Heart right ventricle (tissue), 16 donors: ENCODE results near the gene KCNQ5. TPM values are rescaled to one million over a fixed set of nuclear protein-coding genes. Genes with fewer than 3 reads are reported as not detected.

Experiments
- ATAC-seq, 8 donors: fragments of 200-7000 bp; cut with Tn5 transposase; one replicate each; pipeline ENCODE4 v1.9.1; 2020; ENCODE audit warnings: mild to moderate bottlenecking in 8 of 8, moderate library complexity in 8 of 8, moderate number of reproducible peaks in 1 of 8
- DNase-seq, 2 donors: peaks; one replicate each; pipeline ENCODE4 v3.0.0-alpha.2; 2020
- H3K27ac ChIP-seq, 10 donors: fragments of 200-600 bp; sonication (generic) in 2 of 10; one replicate each; pipeline versions ENCODE4 v1.5.0 to v1.8.0; 2020 to 2022; ENCODE audit warnings: mild to moderate bottlenecking in 3 of 10
- H3K27me3 ChIP-seq, 7 donors: fragments of 200-600 bp; one replicate each; pipeline ENCODE4 v1.8.0; 2021 to 2022; ENCODE audit warnings: mild to moderate bottlenecking in 2 of 7
- H3K36me3 ChIP-seq, 9 donors: fragments of 200-600 bp; sonication (generic) in 1 of 9; one replicate each; pipeline versions ENCODE4 v1.5.0 to v1.8.0; 2020 to 2022; ENCODE audit warnings: mild to moderate bottlenecking in 2 of 9
- H3K4me1 ChIP-seq, 9 donors: fragments of 200-600 bp; sonication (generic) in 1 of 9; one replicate each; pipeline versions ENCODE4 v1.5.0 to v1.8.0; 2020 to 2022; ENCODE audit warnings: mild to moderate bottlenecking in 4 of 9
- H3K4me3 ChIP-seq, 10 donors: fragments of 200-600 bp; sonication (generic) in 2 of 10; one replicate each; pipeline versions ENCODE4 v1.5.0 to v1.8.0; 2020 to 2022; ENCODE audit warnings: mild to moderate bottlenecking in 7 of 10, moderate library complexity in 2 of 10
- H3K9me3 ChIP-seq, 11 donors: fragments of 200-600 bp in 10 of 11; sonication (generic) in 2 of 11; one replicate each; pipeline versions ENCODE4 v1.5.0 to v1.8.0; 2013 to 2022; ENCODE audit warnings: mild to moderate bottlenecking in 2 of 11, control low read depth in 1 of 11, moderate library complexity in 1 of 11
- CTCF ChIP-seq, 9 donors: fragments of 200-600 bp; sonication (generic) in 2 of 9; IDR thresholded peaks; one replicate each; pipeline versions ENCODE4 v1.5.0 to v1.8.0; 2021 to 2022; ENCODE audit warnings: antibody characterized with exemption in 9 of 9, mild to moderate bottlenecking in 5 of 9, moderate library complexity in 1 of 9
- WGBS, 2 donors: extraction: QIAGEN DNeasy Blood & Tissue Kit; methylation state at CpG; one replicate each; pipeline ENCODE4 v1.1.7; 2013; ENCODE audit warnings: inconsistent platforms in 1 of 2; 5-methylcytosine and 5-hydroxymethylcytosine counted together
- intact Hi-C, 10 donors: fragments of 100-400 bp; cut with DNase I; formaldehyde crosslinking; loops; one replicate each; pipeline versions ENCODE4 v1.11.1 to v1.14.2; 2022
- polyA plus RNA-seq, 2 donors: library from polyadenylated mRNA; stranded (reverse); fragments of 200-250 nt; gene quantifications; one replicate each; pipeline ENCODE4 v1.2.3, GENCODE V29; 2013
- total RNA-seq, 10 donors: library from RNA; stranded (reverse); fragmentation: NEBNext Ultra II Directional in 3 of 10; extraction: Animal tissue kit (Norgen Biotek cat#: 25700) in 3 of 10; gene quantifications; one replicate each; pipeline versions ENCODE4 v1.2.1 to v1.2.4, GENCODE V29; 2021 to 2023
- donor health status: Arrhythmogenic right ventricular cardiomyopathy.
- donor health status: ischemic (EF 13 %, LVEDD 7.1; RV severe dilation, severe dysfunction).
- donor health status: healthy with polysubstance abuse.
- donor health status: DM: no; HTN: yes; CAD: no.
- donor health status: DM: no; HTN: no; CAD: no.
- donor health status: ischemic (EF 25% LVEDD 6.9; RV normal size, moderate dysfunction).
- donor health status: ischemic (EF 25% LVEDD 5.7; RV mildly dilated, moderate dysfunction).
- donor health status: healthy.
- donor health status: DM: yes; HTN: yes; CAD: no.
- donor health status: Ischemic cardiomyopathy.
- donor health status: ischemic (EF 35%, LVEDD 5.7; RV mildly dilated, moderate dysfunction).
- donor health status: nonischemic (EF 11% LVEDD 7.7; RV severe dilation, severe dysfunction).
- donor health status: DM: yes; HTN: yes; CAD: no.
- donor health status: PGD.
- donor health status: ischemic (EF 29% LVEDD 5.4; RV normal size, mild dysfunction).
- donor health status: nonischemic (EF 23%, LVEDD 6.1; RV moderate dilation, normal function).

Gene KCNQ5
- total and polyA plus RNA-seq, 12 donors = under 0.01 to 0.15 (median 0.12) TPM; not detected in 9

GRCh38 chr6:72733045-72733444, 111.2 kb downstream of the KCNQ5 start:
- Histone ChIP-seq H3K4me3 (no peak overlapping the region), H3K27me3 (no peaks in the 10 kb centered on the region), H3K36me3 (no peaks in the 10 kb centered on the region), H3K9me3 (peaks cover 0 to 20% (median 0%) of the 10 kb centered on the region in 11 donors), H3K4me1 (no peaks in the 10 kb centered on the region), H3K27ac (no peak overlapping the region)
- no peak for TF ChIP-seq CTCF (IDR thresholded peaks at IDR 0.05)
- WGBS, 2 donors = 88 to 91% methylated on average over 2 of the region's 2 CpGs
- no peak for DNase-seq
- intact Hi-C loops = no loop called here
- no peak for ATAC-seq

GRCh38 chr6:72738091-72738490, 116.2 kb downstream of the KCNQ5 start:
- Histone ChIP-seq H3K4me1 (no peaks in the 10 kb centered on the region), H3K27ac (no peak overlapping the region), H3K27me3 (no peaks in the 10 kb centered on the region), H3K36me3 (no peaks in the 10 kb centered on the region), H3K4me3 (no peak overlapping the region), H3K9me3 (peaks cover 0 to 8% (median 0%) of the 10 kb centered on the region in 11 donors)
- 81 to 91% methylated on average over 4 of the region's 4 CpGs for WGBS, 2 donors
- DNase-seq (no peak), ATAC-seq (no peak)
- intact Hi-C loops = no loop called here
- TF ChIP-seq CTCF (IDR thresholded peaks at IDR 0.05) = no peak

- no peak overlapping the region for H3K4me3 ChIP-seq
- intact Hi-C loops = no loop called here
- no peaks in the 10 kb centered on the region for H3K4me1 ChIP-seq
- no peaks in the 10 kb centered on the region for H3K27me3 ChIP-seq
- DNase-seq (no peak), ATAC-seq (no peak)
- no peaks in the 10 kb centered on the region for H3K36me3 ChIP-seq
- H3K9me3 ChIP-seq = peaks cover 0 to 7% (median 0%) of the 10 kb centered on the region in 11 donors
- no peak overlapping the region for H3K27ac ChIP-seq
- TF ChIP-seq CTCF (IDR thresholded peaks at IDR 0.05) = no peak
- 64 to 73% methylated on average over 3 of the region's 3 CpGs for WGBS, 2 donors
Measured at GRCh38 chr6:72739368-72739779, 117.5 kb downstream of the KCNQ5 start.

GRCh38 chr6:72740135-72740534, 118.3 kb downstream of the KCNQ5 start:
- H3K27ac ChIP-seq = no peak overlapping the region
- no peak overlapping the region for H3K4me3 ChIP-seq
- no peaks in the 10 kb centered on the region for H3K4me1 ChIP-seq
- DNase-seq (no peak), ATAC-seq (no peak)
- H3K27me3 ChIP-seq = no peaks in the 10 kb centered on the region
- no peaks in the 10 kb centered on the region for H3K36me3 ChIP-seq
- intact Hi-C loops = no loop called here
- no peaks in the 10 kb centered on the region for H3K9me3 ChIP-seq
- WGBS, 2 donors = 76 to 78% methylated on average over 2 of the region's 2 CpGs
- TF ChIP-seq CTCF (IDR thresholded peaks at IDR 0.05) = no peak
